Nephron (organoid): ENCODE data around the gene C1S.
A peak's percentile ranks its signal among the peaks of the same experiment; 100 is the strongest.

Experiments
- H3K27ac Mint-ChIP-seq, 3 experiments: 2 replicates each; pipeline ENCODE4 v1.8.0; 2020; ENCODE audit warnings: mixed read lengths in 3 of 3, mild to moderate bottlenecking in 2 of 3, moderate library complexity in 1 of 3
- H3K27me3 Mint-ChIP-seq: 2 replicates; pipeline ENCODE4 v1.8.0; 2021; ENCODE audit warnings: low read depth, mild to moderate bottlenecking, moderate library complexity, mixed read lengths
- H3K36me3 Mint-ChIP-seq: 2 replicates; pipeline ENCODE4 v1.8.0; 2020; ENCODE audit warnings: low read depth, mixed read lengths
- H3K4me1 Mint-ChIP-seq: 2 replicates; pipeline ENCODE4 v1.8.0; 2020; ENCODE audit warnings: mixed read lengths
- H3K4me3 Mint-ChIP-seq, 3 experiments: 2 replicates each; pipeline ENCODE4 v1.8.0; 2020; ENCODE audit warnings: mild to moderate bottlenecking in 3 of 3, mixed read lengths in 3 of 3, moderate library complexity in 2 of 3
- H3K9me3 Mint-ChIP-seq: 2 replicates; pipeline ENCODE4 v1.8.0; 2020; ENCODE audit warnings: mixed read lengths
- CTCF ChIP-seq, 3 experiments: fragments of 200-600 bp; sonication (generic); IDR thresholded peaks; one replicate each; pipeline ENCODE4 v1.5.0; 2021; ENCODE audit warnings: antibody characterized with exemption in 3 of 3; ENCODE audit not compliant: unreplicated experiment in 3 of 3

The C1S gene

GRCh38 chr12:7068994-7069346, 8.5 kb downstream of the C1S start:
- H3K9me3 Mint-ChIP-seq: no peaks in the 10 kb centered on the region
- peaks cover 9% of the 10 kb centered on the region for H3K4me1 Mint-ChIP-seq
- peaks cover 9% of the 10 kb centered on the region for H3K27me3 Mint-ChIP-seq
- peak overlapping the region in 1 of 3 experiments; percentile 28 for H3K27ac Mint-ChIP-seq
- no peak for TF ChIP-seq CTCF (IDR thresholded peaks at IDR 0.05; ENCODE audit: unreplicated experiment in 3 of 3)
- H3K4me3 Mint-ChIP-seq: no peak overlapping the region
- no peaks in the 10 kb centered on the region for H3K36me3 Mint-ChIP-seq

- Mint-ChIP-seq H3K4me1 (peaks cover 7% of the 10 kb centered on the region), H3K4me3 (no peak overlapping the region), H3K9me3 (no peaks in the 10 kb centered on the region), H3K27ac (no peak overlapping the region), H3K36me3 (no peaks in the 10 kb centered on the region), H3K27me3 (peaks cover 9% of the 10 kb centered on the region)
- TF ChIP-seq CTCF (IDR thresholded peaks at IDR 0.05; ENCODE audit: unreplicated experiment in 3 of 3): no peak
Measured at GRCh38 chr12:7069386-7069785, 8.9 kb downstream of the C1S start.

- no peaks in the 10 kb centered on the region for H3K36me3 Mint-ChIP-seq
- H3K27me3 Mint-ChIP-seq: peaks cover 3% of the 10 kb centered on the region
- peaks cover 7% of the 10 kb centered on the region for H3K4me1 Mint-ChIP-seq
- no peak overlapping the region for H3K4me3 Mint-ChIP-seq
- TF ChIP-seq CTCF (IDR thresholded peaks at IDR 0.05; ENCODE audit: unreplicated experiment in 3 of 3): no peak
- no peak overlapping the region for H3K27ac Mint-ChIP-seq
- no peaks in the 10 kb centered on the region for H3K9me3 Mint-ChIP-seq
Measured at GRCh38 chr12:7072035-7072434, 11.5 kb downstream of the C1S start.

- Mint-ChIP-seq H3K4me3 (no peak overlapping the region), H3K4me1 (peaks cover 7% of the 10 kb centered on the region), H3K27me3 (peaks cover 3% of the 10 kb centered on the region), H3K27ac (no peak overlapping the region), H3K9me3 (no peaks in the 10 kb centered on the region), H3K36me3 (no peaks in the 10 kb centered on the region)
- no peak for TF ChIP-seq CTCF (IDR thresholded peaks at IDR 0.05; ENCODE audit: unreplicated experiment in 3 of 3)
Measured at GRCh38 chr12:7072554-7072953, 12.0 kb downstream of the C1S start.

- H3K9me3 Mint-ChIP-seq: no peaks in the 10 kb centered on the region
- H3K36me3 Mint-ChIP-seq: no peaks in the 10 kb centered on the region
- H3K4me1 Mint-ChIP-seq: peaks cover 5% of the 10 kb centered on the region
- no peak overlapping the region for H3K27ac Mint-ChIP-seq
- no peak overlapping the region for H3K4me3 Mint-ChIP-seq
- TF ChIP-seq CTCF (IDR thresholded peaks at IDR 0.05; ENCODE audit: unreplicated experiment in 3 of 3): no peak
- peaks cover 7% of the 10 kb centered on the region for H3K27me3 Mint-ChIP-seq
Measured at GRCh38 chr12:7073946-7074345, 13.4 kb downstream of the C1S start.

GRCh38 chr12:7075518-7075917, 15.0 kb downstream of the C1S start:
- Mint-ChIP-seq H3K36me3 (no peaks in the 10 kb centered on the region), H3K4me3 (no peak overlapping the region), H3K4me1 (no peaks in the 10 kb centered on the region), H3K27ac (no peak overlapping the region), H3K27me3 (peaks cover 7% of the 10 kb centered on the region), H3K9me3 (no peaks in the 10 kb centered on the region)
- TF ChIP-seq CTCF (IDR thresholded peaks at IDR 0.05; ENCODE audit: unreplicated experiment in 3 of 3): no peak
